ENCODE measurements around the gene FRRS1L. TPM values are rescaled to one million over a fixed set of nuclear protein-coding genes. Genes with fewer than 3 reads are reported as not detected.

Gene FRRS1L
- total RNA-seq, 2 donors from 2014 or later = 0.12 to 1.8 TPM

DNA sequence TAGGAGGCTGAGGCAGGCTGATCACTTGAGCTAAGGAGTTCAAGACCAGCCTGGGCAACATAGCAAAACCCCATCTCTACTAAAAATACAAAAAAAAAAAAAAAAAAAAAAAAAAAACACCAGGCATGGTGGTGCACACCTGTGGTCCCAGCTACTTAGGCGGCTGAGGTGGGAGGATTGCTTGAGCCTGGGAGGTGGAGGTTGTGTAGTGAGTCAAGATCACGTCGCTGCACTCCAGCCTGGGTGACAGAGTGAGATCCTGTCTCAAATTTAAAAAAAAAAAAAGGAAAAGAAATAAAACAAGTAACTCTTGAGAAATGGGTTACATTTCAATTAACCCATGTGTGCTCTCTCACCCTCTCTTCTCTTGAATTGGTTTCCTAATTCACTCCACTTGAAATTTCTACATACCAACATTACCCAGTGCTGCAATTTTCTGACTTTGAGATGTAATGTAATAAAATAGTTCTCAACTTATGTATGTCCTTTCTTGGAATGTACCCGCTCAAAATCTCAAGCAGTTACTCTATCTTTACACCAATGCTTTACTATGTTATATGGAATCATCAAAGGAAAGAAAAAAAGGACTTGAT, 83.1 kb downstream of the FRRS1L start:
- TF ChIP-seq, protein P1, sequence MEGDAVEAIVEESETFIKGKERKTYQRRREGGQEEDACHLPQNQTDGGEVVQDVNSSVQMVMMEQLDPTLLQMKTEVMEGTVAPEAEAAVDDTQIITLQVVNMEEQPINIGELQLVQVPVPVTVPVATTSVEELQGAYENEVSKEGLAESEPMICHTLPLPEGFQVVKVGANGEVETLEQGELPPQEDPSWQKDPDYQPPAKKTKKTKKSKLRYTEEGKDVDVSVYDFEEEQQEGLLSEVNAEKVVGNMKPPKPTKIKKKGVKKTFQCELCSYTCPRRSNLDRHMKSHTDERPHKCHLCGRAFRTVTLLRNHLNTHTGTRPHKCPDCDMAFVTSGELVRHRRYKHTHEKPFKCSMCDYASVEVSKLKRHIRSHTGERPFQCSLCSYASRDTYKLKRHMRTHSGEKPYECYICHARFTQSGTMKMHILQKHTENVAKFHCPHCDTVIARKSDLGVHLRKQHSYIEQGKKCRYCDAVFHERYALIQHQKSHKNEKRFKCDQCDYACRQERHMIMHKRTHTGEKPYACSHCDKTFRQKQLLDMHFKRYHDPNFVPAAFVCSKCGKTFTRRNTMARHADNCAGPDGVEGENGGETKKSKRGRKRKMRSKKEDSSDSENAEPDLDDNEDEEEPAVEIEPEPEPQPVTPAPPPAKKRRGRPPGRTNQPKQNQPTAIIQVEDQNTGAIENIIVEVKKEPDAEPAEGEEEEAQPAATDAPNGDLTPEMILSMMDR (IDR thresholded peaks at IDR 0.05) = no peak
- Histone ChIP-seq H3K4me1 (no peaks in the 10 kb centered on the region), H3K27me3 (no peaks in the 10 kb centered on the region), H3K4me3 (no peak overlapping the region), H3K36me3 (no peaks in the 10 kb centered on the region), H3K27ac (no peak overlapping the region), H3K9me3 (no peaks in the 10 kb centered on the region), H3K9ac (ENCODE audit: low read depth in 2 of 2, low read length in 2 of 2) (no peak overlapping the region)
- no peak for DNase-seq
- intact Hi-C loops (cut with DNase I) = no loop called here

DNA sequence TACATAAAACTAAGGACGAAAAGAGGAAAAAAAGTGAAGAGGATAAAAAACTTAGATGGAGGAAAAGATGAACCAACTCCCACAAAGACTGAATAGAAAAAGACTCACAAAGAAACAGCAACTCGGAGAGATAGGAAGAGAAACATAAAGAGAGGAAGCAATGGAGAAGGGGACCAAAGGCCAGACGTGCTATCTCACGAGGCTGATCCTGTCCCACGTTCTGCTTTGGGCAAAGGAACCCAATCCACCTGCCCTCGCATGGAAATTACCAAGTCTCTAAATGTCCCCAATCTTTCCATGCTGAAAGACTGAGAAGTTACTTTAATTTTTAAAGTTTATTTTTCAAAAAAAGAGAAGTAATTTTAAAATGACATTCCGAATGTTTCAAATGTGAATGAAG, 83.9 kb downstream of the FRRS1L start:
- DNase-seq = no peak
- intact Hi-C loops (cut with DNase I) = no loop called here
- Histone ChIP-seq H3K4me3 (no peak overlapping the region), H3K9me3 (no peaks in the 10 kb centered on the region), H3K9ac (ENCODE audit: low read depth in 2 of 2, low read length in 2 of 2) (no peak overlapping the region), H3K27ac (no peak overlapping the region), H3K4me1 (no peaks in the 10 kb centered on the region), H3K36me3 (no peaks in the 10 kb centered on the region), H3K27me3 (no peaks in the 10 kb centered on the region)
- TF ChIP-seq, protein P1 (IDR thresholded peaks at IDR 0.05) = no peak

DNA sequence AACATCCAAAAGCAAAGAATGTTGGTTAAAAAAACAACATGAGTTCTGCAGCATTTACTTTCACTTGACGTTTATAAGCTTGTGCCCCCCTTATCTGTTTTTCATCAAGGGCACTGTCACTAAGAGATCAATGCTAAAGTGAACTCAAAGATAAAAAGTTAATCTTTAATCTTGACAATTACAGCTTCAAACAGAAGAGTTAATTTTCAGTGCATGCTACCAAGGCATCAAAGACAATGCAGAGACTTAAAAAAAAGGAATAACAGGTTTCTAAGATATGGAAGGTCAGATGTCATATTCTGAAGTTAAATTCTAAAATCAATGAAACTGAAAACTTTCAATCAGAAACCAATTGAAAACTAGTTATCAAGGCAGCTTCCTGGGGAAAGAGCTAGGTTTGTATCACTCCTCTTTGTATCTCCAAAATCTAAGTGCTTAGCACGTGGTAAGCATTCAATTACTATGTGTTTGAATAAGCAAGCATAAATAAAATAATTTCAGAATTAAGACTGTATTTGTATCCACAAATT, 84.9 kb downstream of the FRRS1L start:
- DNase-seq = no peak
- H3K9ac ChIP-seq (ENCODE audit: low read depth in 2 of 2, low read length in 2 of 2) = no peak overlapping the region
- TF ChIP-seq, protein P1 (IDR thresholded peaks at IDR 0.05) = no peak
- H3K4me1 ChIP-seq = no peaks in the 10 kb centered on the region
- H3K36me3 ChIP-seq = no peaks in the 10 kb centered on the region
- H3K27ac ChIP-seq = no peak overlapping the region
- H3K27me3 ChIP-seq = no peaks in the 10 kb centered on the region
- intact Hi-C loops (cut with DNase I) = no loop called here
- no peaks in the 10 kb centered on the region for H3K9me3 ChIP-seq
- H3K4me3 ChIP-seq = no peak overlapping the region

Other genes starting within 250 kb of the FRRS1L start
- 10 to 100 TPM; 11.8 to 21.6 TPM for gene ELP1, start 233.1 kb downstream of the FRRS1L start, total RNA-seq
- gene ABITRAM, start 232.8 kb downstream of the FRRS1L start, total RNA-seq = 10 to 100 TPM; 15.3 to 15.7 TPM
- 10 to 100 TPM; 22.4 to 30.2 TPM for gene CTNNAL1, start 153.8 kb downstream of the FRRS1L start, total RNA-seq
- gene TMEM245, start 47.3 kb downstream of the FRRS1L start, total RNA-seq = 10 to 100 TPM; 25.1 to 39.7 TPM
- gene EPB41L4B, start 153.8 kb upstream of the FRRS1L start, total RNA-seq = 100 to 1,000 TPM in 1 of 2 donors, 10 to 100 TPM in 1; 87.3 to 151 TPM